ENCODE results near the gene TFF3. TPM values are rescaled to one million over a fixed set of nuclear protein-coding genes. Genes with fewer than 3 reads are reported as not detected.

TFF3 gene
- total and polyA plus RNA-seq, 10 of the 15 experiments (the other 5 are each of a cell fraction or from before 2014, with no cell fraction given): not detected

GRCh38 chr21:42321231-42321630 is 6.0 kb upstream of the TFF3 start:
- POLR2A ChIA-PET: no interaction called here
- no peaks in the 10 kb centered on the region for H3K79me2 ChIP-seq (ENCODE audit: control insufficient read depth, insufficient read depth, low read length)
- intact Hi-C loops (cut with micrococcal nuclease; ENCODE audit: unreplicated experiment) (no loop called here), in situ Hi-C loops (cut with MboI) (no loop called here)
- H3K36me3 ChIP-seq (ENCODE audit: control insufficient read depth in 2 of 2, insufficient read depth in 2 of 2, low read length in 1 of 2): no peaks in the 10 kb centered on the region
- no TSS peak for BruUV-seq (replicated peaks)
- no peak overlapping the region for H3K4me2 ChIP-seq (ENCODE audit: control insufficient read depth, insufficient read depth)
- TF ChIP-seq PBX3 (IDR thresholded peaks at IDR 0.05; ENCODE audit: insufficient replicate concordance, low read depth, low read length) (no peak), ZNF207 (IDR thresholded peaks at IDR 0.05; ENCODE audit: borderline replicate concordance) (no peak)
- SMC1A ChIA-PET (ENCODE audit: uncharacterized antibody, unreplicated experiment): no interaction called here
- peaks cover 3% of the 10 kb centered on the region for H3K4me1 ChIP-seq (ENCODE audit: control insufficient read depth, insufficient read depth, low read length)
- 41% methylated on average over 9 of the region's 10 CpGs for WGBS (ENCODE audit: insufficient coverage, insufficient replicate concordance, low lambda C conversion rate, missing lambda C conversion rate)
- no peak overlapping the region for H3K4me3 ChIP-seq
- no peaks in the 10 kb centered on the region; the same call in 2 of the 3 replicates for H3K9me3 ChIP-seq (replicated peaks; ENCODE audit: control insufficient read depth, insufficient read depth, low read length)
- no peak overlapping the region for H3K27ac ChIP-seq (ENCODE audit: control insufficient read depth, insufficient read depth)
- CTCF ChIA-PET: interaction anchor here (0.5 to 1.7 kb wide), 2 partner anchors 11 to 15 kb away, joined by 3 to 4 read pairs; no protein-coding TSS in a partner anchor
- H2AFZ ChIP-seq (ENCODE audit: control insufficient read depth, low read depth, low read length): no peak overlapping the region
- no peaks in the 10 kb centered on the region for H4K20me1 ChIP-seq (ENCODE audit: control insufficient read depth, insufficient read depth)
- RAD21 ChIA-PET (ENCODE audit: unreplicated experiment): no interaction called here
- DNase-seq (ENCODE audit: low read depth, low spot score) (no peak), ATAC-seq (no peak), FAIRE-seq (no peak)
- no peak overlapping the region for H3K9ac ChIP-seq (ENCODE audit: control insufficient read depth, insufficient read depth, low read length)
- H3K27me3 ChIP-seq (replicated peaks in 1 of 2; ENCODE audit: control insufficient read depth in 2 of 2, insufficient read depth in 2 of 2, low read length in 1 of 2): no peaks in the 10 kb centered on the region

GRCh38 chr21:42320791-42321190 is 5.6 kb upstream of the TFF3 start:
- Histone ChIP-seq H3K4me1 (ENCODE audit: control insufficient read depth, insufficient read depth, low read length) (peaks cover 3% of the 10 kb centered on the region), H3K4me2 (ENCODE audit: control insufficient read depth, insufficient read depth) (no peak overlapping the region), H3K36me3 (ENCODE audit: control insufficient read depth in 2 of 2, insufficient read depth in 2 of 2, low read length in 1 of 2) (no peaks in the 10 kb centered on the region), H3K9ac (ENCODE audit: control insufficient read depth, insufficient read depth, low read length) (no peak overlapping the region), H2AFZ (ENCODE audit: control insufficient read depth, low read depth, low read length) (no peak overlapping the region), H4K20me1 (ENCODE audit: control insufficient read depth, insufficient read depth) (no peaks in the 10 kb centered on the region), H3K79me2 (ENCODE audit: control insufficient read depth, insufficient read depth, low read length) (no peaks in the 10 kb centered on the region), H3K27ac (ENCODE audit: control insufficient read depth, insufficient read depth) (no peak overlapping the region), H3K4me3 (no peak overlapping the region), H3K9me3 (replicated peaks; ENCODE audit: control insufficient read depth, insufficient read depth, low read length) (no peaks in the 10 kb centered on the region; the same call in 2 of the 3 replicates), H3K27me3 (replicated peaks in 1 of 2; ENCODE audit: control insufficient read depth in 2 of 2, insufficient read depth in 2 of 2, low read length in 1 of 2) (no peaks in the 10 kb centered on the region)
- 63% methylated on average over 8 of the region's 8 CpGs for WGBS (ENCODE audit: insufficient coverage, insufficient replicate concordance, low lambda C conversion rate, missing lambda C conversion rate)
- ChIA-PET RAD21 (ENCODE audit: unreplicated experiment) (interaction anchor here (1.9 kb wide), 1 partner anchor 10 kb away, joined by 7 read pairs; no protein-coding TSS in a partner anchor), SMC1A (ENCODE audit: uncharacterized antibody, unreplicated experiment) (interaction anchor here (2.0 kb wide), 1 partner anchor 100 kb away, joined by 4 read pairs; no protein-coding TSS in a partner anchor), CTCF (interaction anchor here (0.5 to 1.7 kb wide), 3 partner anchors 11 to 490 kb away, joined by 3 to 4 read pairs (median 3); no protein-coding TSS in a partner anchor), POLR2A (no interaction called here)
- intact Hi-C loops (cut with micrococcal nuclease; ENCODE audit: unreplicated experiment) (no loop called here), in situ Hi-C loops (cut with MboI) (no loop called here)
- ATAC-seq (no peak), DNase-seq (ENCODE audit: low read depth, low spot score) (no peak), FAIRE-seq (no peak)
- no TSS peak for BruUV-seq (replicated peaks)
- TF ChIP-seq ELK1 (IDR thresholded peaks at IDR 0.05; ENCODE audit: low read depth, low read length): no peak
- no peak for TF ChIP-seq IKZF1 (conservative IDR thresholded peaks at IDR 0.05)
- TF ChIP-seq GABPA (IDR thresholded peaks at IDR 0.05; ENCODE audit: low read depth): no peak
- TF ChIP-seq SUPT20H (IDR thresholded peaks at IDR 0.05; ENCODE audit: borderline replicate concordance, control insufficient read depth, low read depth, low read length): no peak
- TF ChIP-seq ZBED1 (IDR thresholded peaks at IDR 0.05; ENCODE audit: borderline replicate concordance): no peak
- TF ChIP-seq TCF3 (IDR thresholded peaks at IDR 0.05; ENCODE audit: borderline replicate concordance, insufficient read depth, low read depth, low read length): no peak
- TF ChIP-seq CBX5 (IDR thresholded peaks at IDR 0.05; ENCODE audit: low read depth): no peak
- no peak for TF ChIP-seq NFXL1 (IDR thresholded peaks at IDR 0.05; ENCODE audit: borderline replicate concordance)
- no peak for TF ChIP-seq NR2C1 (IDR thresholded peaks at IDR 0.05)
- TF ChIP-seq SMC3 (IDR thresholded peaks at IDR 0.05; ENCODE audit: borderline replicate concordance, low read length): no peak
- no peak for TF ChIP-seq PAX8 (IDR thresholded peaks at IDR 0.05)

Data from GM12878 (cell line).